OCI-LY1 (cell line): ENCODE data around the gene PPIE.

Source experiments
- H2AFZ ChIP-seq: fragments of 200-600 bp; sonication (generic), shearing (Covaris generic); 2 replicates; pipeline ENCODE4 v1.6.0; 2014; ENCODE audit warnings: antibody characterized with exemption, mild to moderate bottlenecking, low read length
- H3F3A ChIP-seq: fragments of 200-600 bp; sonication (generic), shearing (Covaris generic); 2 replicates; pipeline ENCODE4 v1.6.0; 2014; ENCODE audit warnings: mild to moderate bottlenecking, antibody characterized with exemption, low read length, moderate library complexity; ENCODE audit not compliant: insufficient read depth
- H3K27ac ChIP-seq: fragments of 200-600 bp; sonication (generic); 2 replicates; pipeline ENCODE4 v1.5.1; 2014; ENCODE audit warnings: low read length, mixed run types, mild to moderate bottlenecking, low read depth; ENCODE audit not compliant: poor library complexity, severe bottlenecking
- H3K27me3 ChIP-seq: fragments of 200-600 bp; sonication (generic); 2 replicates; pipeline ENCODE4 v1.6.0; 2014; ENCODE audit warnings: antibody characterized with exemption, mild to moderate bottlenecking, low read length, moderate library complexity; ENCODE audit not compliant: insufficient read depth
- H3K36me3 ChIP-seq: fragments of 200-600 bp; sonication (generic); 2 replicates; pipeline ENCODE4 v1.6.1; 2014; ENCODE audit warnings: mild to moderate bottlenecking, antibody characterized with exemption, low read length, moderate library complexity, mixed read lengths; ENCODE audit not compliant: insufficient read depth
- H3K4me1 ChIP-seq: fragments of 200-600 bp; sonication (generic); 2 replicates; pipeline ENCODE4 v1.5.1; 2014; ENCODE audit warnings: mild to moderate bottlenecking, low read length, moderate library complexity; ENCODE audit not compliant: insufficient read depth, severe bottlenecking
- H3K4me2 ChIP-seq: fragments of 200-600 bp; sonication (generic), shearing (Covaris generic); 2 replicates; pipeline ENCODE4 v1.6.1; 2014; ENCODE audit warnings: low read length
- H3K4me3 ChIP-seq: fragments of 200-600 bp; sonication (generic); 2 replicates; pipeline ENCODE4 v1.5.1; 2014; ENCODE audit warnings: low read length, low read depth, mild to moderate bottlenecking, mixed read lengths; ENCODE audit not compliant: poor library complexity, severe bottlenecking
- H3K79me2 ChIP-seq: fragments of 200-600 bp; shearing (Covaris generic); 2 replicates; pipeline ENCODE4 v1.6.1; 2016; ENCODE audit warnings: mixed run types, low read length, mixed read lengths; ENCODE audit not compliant: insufficient read depth
- H3K9ac ChIP-seq: fragments of 200-600 bp; sonication (generic), shearing (Covaris generic); 2 replicates; pipeline ENCODE4 v1.6.1; 2014; ENCODE audit warnings: mild to moderate bottlenecking, low read length, mixed read lengths
- H3K9me2 ChIP-seq: fragments of 200-600 bp; sonication (generic), shearing (Covaris generic); 2 replicates; pipeline ENCODE4 v1.6.1; 2014; ENCODE audit warnings: low read depth, mild to moderate bottlenecking, low read length, mixed read lengths
- H3K9me3 ChIP-seq: fragments of 200-600 bp; shearing (Covaris generic); 2 replicates; pipeline ENCODE4 v1.6.1; 2014; ENCODE audit warnings: low read length, mixed read lengths
- H4K20me1 ChIP-seq: fragments of 200-600 bp; sonication (generic), shearing (Covaris generic); 2 replicates; pipeline ENCODE4 v1.6.0; 2016; ENCODE audit warnings: mild to moderate bottlenecking, low read length; ENCODE audit not compliant: insufficient read depth
- CTCF ChIP-seq: fragments of 200-600 bp; sonication (generic), shearing (Covaris generic); IDR thresholded peaks from 2 replicates; pipeline ENCODE4 v1.5.1; 2017; ENCODE audit warnings: mild to moderate bottlenecking, antibody characterized with exemption, low read length, moderate library complexity, mixed read lengths
- EZH2 ChIP-seq: fragments of 200-600 bp; sonication (generic), shearing (Covaris generic); IDR thresholded peaks from 2 replicates; pipeline ENCODE4 v1.8.0; 2017; ENCODE audit warnings: borderline replicate concordance, mixed run types, mild to moderate bottlenecking, antibody characterized with exemption, low read length, moderate library complexity, mixed read lengths

The PPIE gene

GRCh38 chr1:39779137-39779536 lies 40.5 kb downstream of the PPIE start:
- no peaks in the 10 kb centered on the region for H3K9me3 ChIP-seq
- no peaks in the 10 kb centered on the region for H4K20me1 ChIP-seq
- no peak overlapping the region for H3K9ac ChIP-seq
- no peaks in the 10 kb centered on the region for H3K9me2 ChIP-seq
- H3K36me3 ChIP-seq, result no peaks in the 10 kb centered on the region
- H3F3A ChIP-seq, result no peaks in the 10 kb centered on the region
- TF ChIP-seq EZH2, result no peak
- no peak overlapping the region for H3K4me3 ChIP-seq
- H3K4me1 ChIP-seq, result peaks cover 5% of the 10 kb centered on the region
- H3K27ac ChIP-seq, result no peak overlapping the region
- H3K4me2 ChIP-seq, result no peak overlapping the region
- no peaks in the 10 kb centered on the region for H3K79me2 ChIP-seq
- H2AFZ ChIP-seq, result no peak overlapping the region
- H3K27me3 ChIP-seq, result no peaks in the 10 kb centered on the region; the same call in 1 of the 2 replicates

DNA sequence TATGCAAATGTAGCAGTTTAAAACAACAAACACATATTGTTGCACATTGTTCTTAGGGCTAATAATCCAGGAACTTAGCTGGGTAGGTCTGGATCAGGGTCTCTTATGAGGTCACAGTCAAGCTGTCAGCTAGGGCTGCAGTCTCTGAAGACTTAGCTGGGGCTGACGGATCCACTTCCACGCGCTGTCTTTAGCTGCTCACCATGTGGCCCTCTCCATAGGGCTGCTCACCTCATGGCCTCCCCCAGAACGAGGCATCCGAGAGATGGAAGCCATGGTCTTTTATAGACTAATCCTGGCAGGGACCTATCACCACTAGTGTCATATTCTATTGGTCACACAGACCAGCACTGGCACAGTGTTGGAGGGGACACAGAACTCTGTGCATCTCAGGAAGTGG lies 41.1 kb downstream of the PPIE start:
- Histone ChIP-seq H2AFZ (no peak overlapping the region), H3K4me1 (peaks cover 5% of the 10 kb centered on the region), H3K4me3 (no peak overlapping the region), H3K9me2 (no peaks in the 10 kb centered on the region), H3K4me2 (no peak overlapping the region), H3K79me2 (no peaks in the 10 kb centered on the region), H3F3A (no peaks in the 10 kb centered on the region), H3K27me3 (no peaks in the 10 kb centered on the region; the same call in 1 of the 2 replicates), H3K9ac (no peak overlapping the region), H3K27ac (no peak overlapping the region), H4K20me1 (no peaks in the 10 kb centered on the region), H3K36me3 (no peaks in the 10 kb centered on the region), H3K9me3 (no peaks in the 10 kb centered on the region)
- TF ChIP-seq EZH2 (no peak), CTCF (no peak)

- H3F3A ChIP-seq, result no peaks in the 10 kb centered on the region
- no peak overlapping the region for H3K4me2 ChIP-seq
- H3K9me2 ChIP-seq, result no peaks in the 10 kb centered on the region
Observed at GRCh38 chr1:39781349-39781715, 42.6 kb downstream of the PPIE start.

More at GRCh38 chr1:39781349-39781715, 42.6 kb downstream of the PPIE start:
- no peak for TF ChIP-seq CTCF
- TF ChIP-seq EZH2, result no peak
- Histone ChIP-seq H3K4me1 (peaks cover 1% of the 10 kb centered on the region), H3K36me3 (no peaks in the 10 kb centered on the region), H3K4me3 (no peak overlapping the region), H2AFZ (no peak overlapping the region), H3K9me3 (no peaks in the 10 kb centered on the region), H3K27me3 (no peaks in the 10 kb centered on the region; the same call in 1 of the 2 replicates), H4K20me1 (no peaks in the 10 kb centered on the region), H3K9ac (no peak overlapping the region), H3K79me2 (no peaks in the 10 kb centered on the region), H3K27ac (no peak overlapping the region)
